ENCODE data around the gene CCDC33.
"Not testable (repeated sequence)": the region's sequence is repeated elsewhere in the genome, so short reads cannot be mapped to it uniquely, and the experiment has no call there.

DNA sequence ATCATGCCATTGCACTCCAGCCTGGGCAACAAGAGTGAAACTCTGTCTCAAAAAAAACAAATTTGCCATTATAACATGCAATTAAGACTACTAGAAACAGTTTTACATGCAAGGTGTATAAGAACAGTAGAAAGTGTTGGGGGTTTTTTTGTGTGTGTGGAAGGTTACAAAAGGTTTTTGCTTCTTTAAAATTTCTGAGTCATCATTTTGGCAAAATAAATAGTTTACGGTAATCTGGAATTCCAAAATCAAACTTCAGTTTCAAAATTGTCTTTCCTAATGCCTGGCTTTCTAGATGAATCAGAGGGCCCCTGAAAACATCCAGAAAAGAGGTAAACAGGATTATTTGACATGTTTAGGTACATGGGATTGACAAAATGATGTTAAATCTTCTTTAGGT, 124.7 kb downstream of the CCDC33 start:
- TF ChIP-seq, protein P1, sequence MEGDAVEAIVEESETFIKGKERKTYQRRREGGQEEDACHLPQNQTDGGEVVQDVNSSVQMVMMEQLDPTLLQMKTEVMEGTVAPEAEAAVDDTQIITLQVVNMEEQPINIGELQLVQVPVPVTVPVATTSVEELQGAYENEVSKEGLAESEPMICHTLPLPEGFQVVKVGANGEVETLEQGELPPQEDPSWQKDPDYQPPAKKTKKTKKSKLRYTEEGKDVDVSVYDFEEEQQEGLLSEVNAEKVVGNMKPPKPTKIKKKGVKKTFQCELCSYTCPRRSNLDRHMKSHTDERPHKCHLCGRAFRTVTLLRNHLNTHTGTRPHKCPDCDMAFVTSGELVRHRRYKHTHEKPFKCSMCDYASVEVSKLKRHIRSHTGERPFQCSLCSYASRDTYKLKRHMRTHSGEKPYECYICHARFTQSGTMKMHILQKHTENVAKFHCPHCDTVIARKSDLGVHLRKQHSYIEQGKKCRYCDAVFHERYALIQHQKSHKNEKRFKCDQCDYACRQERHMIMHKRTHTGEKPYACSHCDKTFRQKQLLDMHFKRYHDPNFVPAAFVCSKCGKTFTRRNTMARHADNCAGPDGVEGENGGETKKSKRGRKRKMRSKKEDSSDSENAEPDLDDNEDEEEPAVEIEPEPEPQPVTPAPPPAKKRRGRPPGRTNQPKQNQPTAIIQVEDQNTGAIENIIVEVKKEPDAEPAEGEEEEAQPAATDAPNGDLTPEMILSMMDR (IDR thresholded peaks at IDR 0.05) = not testable (repeated sequence)
- TF ChIP-seq POLR2A, EP300 (IDR thresholded peaks at IDR 0.05): not testable (repeated sequence)
